ENCODE results near the gene CASZ1. TPM values are rescaled to one million over a fixed set of nuclear protein-coding genes. Genes with fewer than 3 reads are reported as not detected.
A peak's percentile ranks its signal among the peaks of the same experiment; 100 is the strongest.

CASZ1 gene
- total and polyA plus RNA-seq, 9 of the 15 experiments (the other 6 are each of a cell fraction or from before 2014, with no cell fraction given) = 0.01 to 4.0 (median 0.76) TPM; not detected in 1

DNA sequence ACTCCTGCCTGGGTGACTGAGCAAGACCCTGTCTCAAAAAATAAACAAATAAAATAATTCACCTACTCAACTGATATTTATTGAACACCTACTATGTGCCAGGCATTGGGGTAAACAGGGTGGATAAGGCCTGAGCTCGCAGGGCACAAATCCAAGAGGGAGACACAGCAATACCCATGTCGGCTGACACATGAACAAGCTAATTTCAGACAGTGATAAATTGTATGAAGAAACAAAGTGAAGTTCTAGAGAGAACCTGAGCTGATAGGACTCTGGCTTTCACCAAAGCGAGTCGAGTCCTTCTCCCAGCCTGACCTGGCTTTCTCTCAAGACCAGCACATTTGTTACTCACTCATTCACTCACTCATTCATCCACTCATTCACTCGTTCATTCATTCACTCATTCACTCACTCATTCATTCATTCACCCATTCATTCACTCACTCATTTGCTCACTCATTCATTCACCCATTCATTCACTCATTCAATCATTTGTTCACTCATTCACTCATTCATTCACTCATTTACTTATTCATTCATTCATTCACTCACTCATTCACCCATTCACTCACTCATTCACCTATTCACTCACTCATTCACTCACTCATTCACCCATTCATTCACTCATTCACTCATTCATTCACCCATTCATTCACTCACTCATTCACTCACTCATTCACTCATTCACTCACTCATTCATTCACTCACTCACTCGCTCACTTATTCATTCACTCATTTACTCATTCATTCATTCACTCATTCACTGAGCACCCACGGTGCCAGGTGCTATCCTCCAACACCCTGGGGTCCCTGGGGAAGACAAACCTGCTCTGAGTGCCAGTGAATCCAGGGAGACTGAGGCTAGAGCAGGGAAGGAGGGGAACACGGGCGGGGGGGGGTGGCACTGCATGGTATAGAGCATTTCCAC lies 37.4 kb upstream of the CASZ1 start (continued):
- TF ChIP-seq BDP1 (IDR thresholded peaks at IDR 0.05; ENCODE audit: insufficient read depth, insufficient read length) (no peak), SRSF1 (IDR thresholded peaks at IDR 0.05; ENCODE audit: low read depth, low read length) (no peak), ADNP (tag; IDR thresholded peaks at IDR 0.05) (0 out of 2 replicates have a peak, but pooled peaks have one; percentile 13), MCM3 (IDR thresholded peaks at IDR 0.05) (no peak), GATAD2A (IDR thresholded peaks at IDR 0.05) (no peak), HDAC6 (IDR thresholded peaks at IDR 0.05; ENCODE audit: low read depth, low read length) (no peak), NCOR1 (IDR thresholded peaks at IDR 0.05) (no peak), EHMT2 (IDR thresholded peaks at IDR 0.05) (no peak), CBX8 (IDR thresholded peaks at IDR 0.05; ENCODE audit: borderline replicate concordance, extremely low read depth, low read depth, low read length, poor library complexity, severe bottlenecking) (no peak), CCNT2 (IDR thresholded peaks at IDR 0.05; ENCODE audit: borderline replicate concordance, extremely low read depth, insufficient read length, low read depth, low read length) (no peak), MIER1 (IDR thresholded peaks at IDR 0.05; ENCODE audit: low read depth) (no peak), ZNF408 (CRISPR knock-in tag; IDR thresholded peaks at IDR 0.05; ENCODE audit: low read depth) (no peak), ZNF212 (CRISPR knock-in tag; IDR thresholded peaks at IDR 0.05) (no peak), L3MBTL2 (IDR thresholded peaks at IDR 0.05) (no peak), GATA2 (CRISPR knock-in tag; IDR thresholded peaks at IDR 0.05) (no peak), ZC3H4 (CRISPR knock-in tag; IDR thresholded peaks at IDR 0.05; ENCODE audit: borderline replicate concordance) (no peak), PRMT5 (CRISPR knock-in tag; IDR thresholded peaks at IDR 0.05) (no peak), IFI16 (CRISPR knock-in tag; IDR thresholded peaks at IDR 0.05) (no peak), RBM14 (IDR thresholded peaks at IDR 0.05; ENCODE audit: borderline replicate concordance, insufficient read depth, low read depth, low read length) (no peak), POLR2A (conservative IDR thresholded peaks at IDR 0.05) (no peak), FIP1L1 (IDR thresholded peaks at IDR 0.05; ENCODE audit: low read depth, low read length, poor library complexity, severe bottlenecking) (no peak), ZBTB17 (CRISPR knock-in tag; IDR thresholded peaks at IDR 0.05) (no peak)
- TF ChIP-seq, protein P1, sequence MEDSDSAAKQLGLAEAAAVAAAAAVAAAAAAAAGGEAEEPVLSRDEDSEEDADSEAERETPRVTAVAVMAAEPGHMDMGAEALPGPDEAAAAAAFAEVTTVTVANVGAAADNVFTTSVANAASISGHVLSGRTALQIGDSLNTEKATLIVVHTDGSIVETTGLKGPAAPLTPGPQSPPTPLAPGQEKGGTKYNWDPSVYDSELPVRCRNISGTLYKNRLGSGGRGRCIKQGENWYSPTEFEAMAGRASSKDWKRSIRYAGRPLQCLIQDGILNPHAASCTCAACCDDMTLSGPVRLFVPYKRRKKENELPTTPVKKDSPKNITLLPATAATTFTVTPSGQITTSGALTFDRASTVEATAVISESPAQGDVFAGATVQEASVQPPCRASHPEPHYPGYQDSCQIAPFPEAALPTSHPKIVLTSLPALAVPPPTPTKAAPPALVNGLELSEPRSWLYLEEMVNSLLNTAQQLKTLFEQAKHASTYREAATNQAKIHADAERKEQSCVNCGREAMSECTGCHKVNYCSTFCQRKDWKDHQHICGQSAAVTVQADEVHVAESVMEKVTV (CRISPR knock-in tag; IDR thresholded peaks at IDR 0.05) = no peak
- TF ChIP-seq, protein P2, sequence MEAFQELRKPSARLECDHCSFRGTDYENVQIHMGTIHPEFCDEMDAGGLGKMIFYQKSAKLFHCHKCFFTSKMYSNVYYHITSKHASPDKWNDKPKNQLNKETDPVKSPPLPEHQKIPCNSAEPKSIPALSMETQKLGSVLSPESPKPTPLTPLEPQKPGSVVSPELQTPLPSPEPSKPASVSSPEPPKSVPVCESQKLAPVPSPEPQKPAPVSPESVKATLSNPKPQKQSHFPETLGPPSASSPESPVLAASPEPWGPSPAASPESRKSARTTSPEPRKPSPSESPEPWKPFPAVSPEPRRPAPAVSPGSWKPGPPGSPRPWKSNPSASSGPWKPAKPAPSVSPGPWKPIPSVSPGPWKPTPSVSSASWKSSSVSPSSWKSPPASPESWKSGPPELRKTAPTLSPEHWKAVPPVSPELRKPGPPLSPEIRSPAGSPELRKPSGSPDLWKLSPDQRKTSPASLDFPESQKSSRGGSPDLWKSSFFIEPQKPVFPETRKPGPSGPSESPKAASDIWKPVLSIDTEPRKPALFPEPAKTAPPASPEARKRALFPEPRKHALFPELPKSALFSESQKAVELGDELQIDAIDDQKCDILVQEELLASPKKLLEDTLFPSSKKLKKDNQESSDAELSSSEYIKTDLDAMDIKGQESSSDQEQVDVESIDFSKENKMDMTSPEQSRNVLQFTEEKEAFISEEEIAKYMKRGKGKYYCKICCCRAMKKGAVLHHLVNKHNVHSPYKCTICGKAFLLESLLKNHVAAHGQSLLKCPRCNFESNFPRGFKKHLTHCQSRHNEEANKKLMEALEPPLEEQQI (IDR thresholded peaks at IDR 0.05) = no peak
